Natural killer cell (primary cell): Measurements from ENCODE around the gene C2orf78. TPM values are rescaled to one million over a fixed set of nuclear protein-coding genes. Genes with fewer than 3 reads are reported as not detected.

ENCODE experiments used
- ATAC-seq, 3 donors: fragments of 150-1000 bp in 2 of 3; fragments of 200-7000 bp in 1 of 3; cut with Tn5 transposase; 1 replicate in 1 of 3; 2 replicates in 2 of 3; pipeline ENCODE4 v1.10.0; 2021; ENCODE audit warnings: mild to moderate bottlenecking in 2 of 3, moderate library complexity in 2 of 3
- DNase-seq, 2 donors: peaks; one replicate each; pipeline versions ENCODE4 v3.0.0 to v3.0.0-alpha.2; 2013 to 2021; ENCODE audit warnings: mixed read lengths in 1 of 2
- H3K27ac ChIP-seq: one replicate; pipeline ENCODE4 v1.5.1; 2013; ENCODE audit warnings: mild to moderate bottlenecking, low read length
- H3K27me3 ChIP-seq: one replicate; pipeline ENCODE4 v1.6.1; 2013; ENCODE audit warnings: low read length; ENCODE audit not compliant: control insufficient read depth, insufficient read depth
- H3K36me3 ChIP-seq: one replicate; pipeline ENCODE4 v1.6.1; 2013; ENCODE audit warnings: low read length; ENCODE audit not compliant: control insufficient read depth, insufficient read depth
- H3K4me1 ChIP-seq: one replicate; pipeline ENCODE4 v1.6.1; 2013; ENCODE audit warnings: low read length; ENCODE audit not compliant: control insufficient read depth, insufficient read depth
- H3K4me3 ChIP-seq: one replicate; pipeline ENCODE4 v1.5.1; 2013; ENCODE audit warnings: low read length
- H3K9me3 ChIP-seq: one replicate; pipeline ENCODE4 v1.6.1; 2013; ENCODE audit warnings: low read length; ENCODE audit not compliant: control insufficient read depth, insufficient read depth
- H3K27ac Mint-ChIP-seq, 2 donors: one replicate each; pipeline ENCODE4 v1.8.0; 2022; ENCODE audit warnings: mild to moderate bottlenecking in 2 of 2, mixed read lengths in 2 of 2, moderate library complexity in 1 of 2
- H3K27me3 Mint-ChIP-seq, 2 donors: one replicate each; pipeline ENCODE4 v1.8.0; 2022; ENCODE audit warnings: low read depth in 2 of 2, mixed read lengths in 2 of 2
- H3K36me3 Mint-ChIP-seq: one replicate; pipeline ENCODE4 v1.8.0; 2022; ENCODE audit warnings: mixed read lengths
- H3K4me1 Mint-ChIP-seq, 2 donors: one replicate each; pipeline ENCODE4 v1.8.0; 2022; ENCODE audit warnings: mixed read lengths in 2 of 2
- H3K4me3 Mint-ChIP-seq: one replicate; pipeline ENCODE4 v1.8.0; 2022; ENCODE audit warnings: mild to moderate bottlenecking, moderate library complexity, mixed read lengths
- H3K9me3 Mint-ChIP-seq, 2 donors: one replicate each; pipeline ENCODE4 v1.8.0; 2022; ENCODE audit warnings: mixed read lengths in 2 of 2
- WGBS: methylation state at CpG from one replicate; pipeline ENCODE4 v1.1.7; 2013; ENCODE audit warnings: missing lambda C conversion rate; ENCODE audit not compliant: insufficient coverage; 5-methylcytosine and 5-hydroxymethylcytosine counted together
- intact Hi-C: fragments of 100-400 bp; cut with micrococcal nuclease; formaldehyde crosslinking; loops from one replicate; pipeline ENCODE4 v1.14.2; 2022
- total RNA-seq, 4 donors: library from RNA; stranded (reverse); fragments of 120-200 nt in 1 of 4; gene quantifications; one replicate each; pipeline versions ENCODE4 v1.2.3 to v1.2.4, GENCODE V29; 2013 to 2022
- TF ChIP-seq, protein P1 (sequence below): fragments of 200-600 bp; IDR thresholded peaks from one replicate; pipeline ENCODE4 v1.8.0; 2022; ENCODE audit warnings: antibody characterized with exemption

C2orf78 gene
- total RNA-seq, 3 donors from 2014 or later (not counting 1 experiment from before 2014, with no cell fraction given), result not detected

DNA sequence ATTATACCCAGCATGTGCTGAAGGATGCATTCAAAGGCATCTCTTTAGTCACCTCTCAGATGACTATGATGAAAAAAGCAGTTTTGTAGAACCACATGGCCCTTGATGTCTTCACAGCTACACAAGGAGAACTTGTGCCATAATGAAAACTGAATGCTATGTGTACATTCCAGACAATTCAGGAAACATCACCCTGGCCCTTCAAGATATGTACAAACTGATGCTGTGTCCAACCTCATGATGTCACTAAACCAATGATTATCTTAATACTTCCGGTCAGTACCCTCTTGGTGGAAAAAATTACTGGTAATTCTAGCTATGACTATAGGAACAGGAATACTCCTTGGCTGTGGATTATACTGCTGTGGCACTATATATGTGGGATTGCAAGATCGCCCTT, 24.1 kb upstream of the C2orf78 start:
- peaks cover 47% of the 10 kb centered on the region for H3K36me3 ChIP-seq
- no peak overlapping the region for H3K27ac Mint-ChIP-seq
- DNase-seq, result no peak

GRCh38 chr2:73762571-73762970, 21.4 kb upstream of the C2orf78 start:
- no peak overlapping the region for H3K27ac ChIP-seq
- H3K27ac Mint-ChIP-seq, result no peak overlapping the region
- H3K36me3 Mint-ChIP-seq, result peaks cover 18% of the 10 kb centered on the region
- H3K4me3 Mint-ChIP-seq, result no peak overlapping the region
- H3K36me3 ChIP-seq, result peaks cover 62% of the 10 kb centered on the region
- TF ChIP-seq, protein P1, sequence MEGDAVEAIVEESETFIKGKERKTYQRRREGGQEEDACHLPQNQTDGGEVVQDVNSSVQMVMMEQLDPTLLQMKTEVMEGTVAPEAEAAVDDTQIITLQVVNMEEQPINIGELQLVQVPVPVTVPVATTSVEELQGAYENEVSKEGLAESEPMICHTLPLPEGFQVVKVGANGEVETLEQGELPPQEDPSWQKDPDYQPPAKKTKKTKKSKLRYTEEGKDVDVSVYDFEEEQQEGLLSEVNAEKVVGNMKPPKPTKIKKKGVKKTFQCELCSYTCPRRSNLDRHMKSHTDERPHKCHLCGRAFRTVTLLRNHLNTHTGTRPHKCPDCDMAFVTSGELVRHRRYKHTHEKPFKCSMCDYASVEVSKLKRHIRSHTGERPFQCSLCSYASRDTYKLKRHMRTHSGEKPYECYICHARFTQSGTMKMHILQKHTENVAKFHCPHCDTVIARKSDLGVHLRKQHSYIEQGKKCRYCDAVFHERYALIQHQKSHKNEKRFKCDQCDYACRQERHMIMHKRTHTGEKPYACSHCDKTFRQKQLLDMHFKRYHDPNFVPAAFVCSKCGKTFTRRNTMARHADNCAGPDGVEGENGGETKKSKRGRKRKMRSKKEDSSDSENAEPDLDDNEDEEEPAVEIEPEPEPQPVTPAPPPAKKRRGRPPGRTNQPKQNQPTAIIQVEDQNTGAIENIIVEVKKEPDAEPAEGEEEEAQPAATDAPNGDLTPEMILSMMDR, result no peak
- no peaks in the 10 kb centered on the region for H3K27me3 ChIP-seq
- no peak for ATAC-seq
- H3K4me1 Mint-ChIP-seq, result peaks cover under 1 to 12% of the 10 kb centered on the region in 2 donors
- no peaks in the 10 kb centered on the region for H3K4me1 ChIP-seq
- no peak overlapping the region for H3K4me3 ChIP-seq
- WGBS, result 100% methylated on average over 1 of the region's 1 CpG
- no peaks in the 10 kb centered on the region for H3K9me3 Mint-ChIP-seq
- intact Hi-C loops, result no loop called here
- no peak for DNase-seq
- H3K27me3 Mint-ChIP-seq, result no peaks in the 10 kb centered on the region
- H3K9me3 ChIP-seq, result no peaks in the 10 kb centered on the region

More for the DNA sequence above, 24.1 kb upstream of the C2orf78 start:
- intact Hi-C loops, result no loop called here
- Mint-ChIP-seq H3K4me3 (no peak overlapping the region), H3K27me3 (no peaks in the 10 kb centered on the region), H3K4me1 (peaks cover 0 to 6% of the 10 kb centered on the region in 2 donors), H3K9me3 (no peaks in the 10 kb centered on the region), H3K36me3 (peaks cover 10% of the 10 kb centered on the region)
- no peak overlapping the region for H3K27ac ChIP-seq
- no peaks in the 10 kb centered on the region for H3K9me3 ChIP-seq
- no peak overlapping the region for H3K4me3 ChIP-seq
- H3K27me3 ChIP-seq, result no peaks in the 10 kb centered on the region
- TF ChIP-seq, protein P1, result no peak
- no peak for ATAC-seq
- WGBS, result 100% methylated on average over 2 of the region's 2 CpGs
- no peaks in the 10 kb centered on the region for H3K4me1 ChIP-seq

- Histone ChIP-seq H3K36me3 (peaks cover 76% of the 10 kb centered on the region), H3K4me3 (no peak overlapping the region), H3K27me3 (no peaks in the 10 kb centered on the region), H3K9me3 (no peaks in the 10 kb centered on the region), H3K4me1 (no peaks in the 10 kb centered on the region), H3K27ac (no peak overlapping the region)
- no peaks in the 10 kb centered on the region for H3K27me3 Mint-ChIP-seq
- H3K36me3 Mint-ChIP-seq, result peaks cover 9% of the 10 kb centered on the region
- TF ChIP-seq, protein P1, result no peak
- WGBS, result 100% methylated on average over 1 of the region's 1 CpG
- H3K4me1 Mint-ChIP-seq, result peaks cover 6 to 8% of the 10 kb centered on the region in 2 donors
- intact Hi-C loops, result no loop called here
- DNase-seq, result no peak
- no peak overlapping the region for H3K4me3 Mint-ChIP-seq
- no peaks in the 10 kb centered on the region for H3K9me3 Mint-ChIP-seq
- peak overlapping the region in 1 of 2 donors; percentile 31 for H3K27ac Mint-ChIP-seq
- ATAC-seq, result no peak
Observed at GRCh38 chr2:73764945-73765344, 19.0 kb upstream of the C2orf78 start.

DNA sequence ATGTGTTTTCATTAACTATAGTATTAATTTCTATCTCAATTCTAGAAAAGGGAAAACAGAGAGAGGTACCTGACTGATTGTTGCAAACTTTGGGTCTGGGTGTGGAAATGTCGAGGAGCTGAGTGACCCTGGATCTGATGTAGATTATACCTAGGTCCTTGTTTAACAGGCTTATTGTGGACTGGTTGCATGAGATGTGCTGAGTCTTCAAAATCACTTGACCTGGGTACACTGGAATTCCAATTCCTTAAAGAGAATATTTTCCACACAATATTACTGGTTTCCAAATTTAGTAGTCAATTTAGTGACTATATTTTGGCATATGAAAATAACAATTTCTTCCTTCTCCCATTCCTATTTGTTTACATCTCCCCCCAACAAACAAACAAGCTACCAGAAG, 17.6 kb upstream of the C2orf78 start:
- TF ChIP-seq, protein P1, result no peak
- no peaks in the 10 kb centered on the region for H3K9me3 ChIP-seq
- H3K4me1 ChIP-seq, result no peaks in the 10 kb centered on the region
- DNase-seq (no peak), ATAC-seq (no peak)
- intact Hi-C loops, result no loop called here
- Mint-ChIP-seq H3K9me3 (no peaks in the 10 kb centered on the region), H3K27ac (no peak overlapping the region), H3K27me3 (no peaks in the 10 kb centered on the region), H3K4me1 (peaks cover 13 to 15% of the 10 kb centered on the region in 2 donors), H3K4me3 (no peak overlapping the region), H3K36me3 (peaks cover 8% of the 10 kb centered on the region)
- peaks cover 74% of the 10 kb centered on the region for H3K36me3 ChIP-seq
- H3K27ac ChIP-seq, result no peak overlapping the region
- no peaks in the 10 kb centered on the region for H3K27me3 ChIP-seq
- WGBS, result 100% methylated on average over 1 of the region's 1 CpG
- no peak overlapping the region for H3K4me3 ChIP-seq
